Measurements from ENCODE around the gene UGCG.
"Not testable (repeated sequence)": the region's sequence is repeated elsewhere in the genome, so short reads cannot be mapped to it uniquely, and the experiment has no call there.

Gene UGCG

DNA sequence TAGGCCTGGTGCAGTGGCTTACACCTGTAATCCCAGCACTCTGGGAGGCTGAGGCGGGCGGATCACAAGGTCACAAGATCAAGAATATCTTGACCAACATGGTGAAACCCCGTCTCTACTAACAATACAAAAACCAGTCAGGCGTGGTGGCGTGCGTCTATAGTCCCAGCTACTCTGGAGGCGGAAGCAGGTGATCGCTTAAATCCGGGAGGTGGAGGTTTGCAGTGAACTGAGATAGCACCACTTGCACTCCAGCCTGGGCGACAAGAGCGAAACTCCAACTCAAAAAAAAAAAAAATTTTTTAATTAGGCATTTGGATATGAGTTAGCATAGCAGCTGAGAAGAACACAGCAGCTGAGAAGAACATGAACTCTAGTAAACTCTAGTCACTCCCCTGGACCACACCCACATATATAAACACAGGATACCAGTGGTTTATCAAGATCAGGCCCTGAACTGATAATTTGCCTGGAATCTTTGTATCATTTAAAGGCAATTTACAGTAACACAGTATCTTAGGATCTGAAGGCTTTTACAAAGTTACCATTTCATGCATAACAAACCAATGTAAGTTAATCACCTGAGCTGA lies 4.6 kb upstream of the UGCG start:
- FAIRE-seq = no peak

DNA sequence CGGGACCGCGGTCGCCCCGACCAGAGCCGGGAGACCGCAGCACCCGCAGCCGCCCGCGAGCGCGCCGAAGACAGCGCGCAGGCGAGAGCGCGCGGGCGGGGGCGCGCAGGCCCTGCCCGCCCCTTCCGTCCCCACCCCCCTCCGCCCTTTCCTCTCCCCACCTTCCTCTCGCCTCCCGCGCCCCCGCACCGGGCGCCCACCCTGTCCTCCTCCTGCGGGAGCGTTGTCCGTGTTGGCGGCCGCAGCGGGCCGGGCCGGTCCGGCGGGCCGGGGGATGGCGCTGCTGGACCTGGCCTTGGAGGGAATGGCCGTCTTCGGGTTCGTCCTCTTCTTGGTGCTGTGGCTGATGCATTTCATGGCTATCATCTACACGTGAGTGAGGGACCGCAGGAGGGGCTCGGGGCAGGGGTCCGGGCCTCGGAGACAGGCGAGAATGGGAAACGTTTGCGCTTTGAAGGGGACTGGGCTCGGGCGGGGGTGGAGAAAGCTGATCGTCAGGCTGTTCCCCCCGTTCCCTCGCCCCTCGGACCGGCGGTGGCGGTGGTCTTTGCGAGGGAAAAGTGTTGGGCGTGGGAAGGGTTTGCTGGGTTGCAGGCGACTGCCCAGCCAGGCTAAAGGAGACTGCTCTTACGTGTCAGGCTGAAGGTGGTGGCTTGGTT lies 457 bp downstream of the UGCG start:
- no peak for FAIRE-seq

DNA sequence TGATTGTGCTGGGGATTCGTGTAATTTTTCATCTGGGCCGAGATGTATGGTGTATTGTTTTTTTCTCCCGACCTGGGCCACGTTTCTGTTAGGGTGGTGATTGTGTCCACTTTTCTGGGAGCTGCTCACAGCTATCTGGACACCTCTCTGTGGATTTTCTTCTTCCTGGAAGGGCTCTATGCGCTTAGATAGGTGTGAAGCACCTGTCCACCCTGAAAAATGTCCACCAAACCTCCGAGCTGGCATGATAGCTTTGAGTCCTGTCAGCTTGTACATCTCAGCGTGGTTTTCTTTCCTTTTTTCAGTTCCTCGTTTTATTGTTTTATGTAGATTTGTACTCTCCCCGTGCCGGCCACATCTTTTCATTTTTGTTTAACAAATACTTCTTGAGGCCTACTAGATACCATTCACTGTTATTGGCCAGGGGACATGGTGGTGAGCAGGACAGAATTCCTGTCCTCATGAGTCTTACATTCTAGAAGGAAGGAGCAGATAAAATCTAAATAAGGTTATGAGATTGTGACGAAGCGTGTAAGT lies 1.1 kb downstream of the UGCG start:
- no peak for FAIRE-seq

DNA sequence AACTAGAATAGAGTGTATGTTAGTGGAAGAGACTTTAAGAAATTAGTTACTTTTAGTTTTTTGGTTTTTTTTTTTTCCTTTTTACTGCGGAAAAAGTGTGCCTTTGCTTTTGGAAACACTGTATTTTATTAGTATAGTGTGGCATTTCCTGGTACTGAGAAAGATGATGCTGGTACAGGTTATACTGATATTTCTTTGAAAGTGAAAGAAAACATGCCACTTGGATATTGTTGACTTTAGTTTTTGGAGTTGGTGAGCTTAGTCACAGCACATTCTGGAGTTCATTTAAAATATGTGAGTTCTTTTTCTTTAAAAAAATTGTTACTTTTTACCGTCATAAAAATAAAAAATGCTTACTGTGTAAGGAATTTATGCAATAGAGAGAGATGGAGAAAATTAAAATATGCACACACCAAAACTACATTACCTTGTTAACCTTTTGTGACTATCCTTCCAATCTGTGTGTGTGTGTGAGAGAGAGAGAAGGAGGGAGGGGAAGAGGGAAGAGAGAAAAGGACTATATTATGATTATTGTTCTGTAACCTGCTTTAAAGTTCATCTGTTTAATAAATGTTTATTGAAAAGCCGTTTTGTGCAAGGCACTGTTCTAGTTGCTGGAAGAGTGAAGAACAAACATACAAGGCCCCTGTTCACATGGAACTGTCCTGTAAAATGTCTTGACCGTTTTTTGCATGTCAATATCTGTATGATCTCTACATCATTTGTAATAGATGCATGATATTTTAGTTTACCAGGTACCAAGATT lies 1.9 kb downstream of the UGCG start:
- no peak for FAIRE-seq

DNA sequence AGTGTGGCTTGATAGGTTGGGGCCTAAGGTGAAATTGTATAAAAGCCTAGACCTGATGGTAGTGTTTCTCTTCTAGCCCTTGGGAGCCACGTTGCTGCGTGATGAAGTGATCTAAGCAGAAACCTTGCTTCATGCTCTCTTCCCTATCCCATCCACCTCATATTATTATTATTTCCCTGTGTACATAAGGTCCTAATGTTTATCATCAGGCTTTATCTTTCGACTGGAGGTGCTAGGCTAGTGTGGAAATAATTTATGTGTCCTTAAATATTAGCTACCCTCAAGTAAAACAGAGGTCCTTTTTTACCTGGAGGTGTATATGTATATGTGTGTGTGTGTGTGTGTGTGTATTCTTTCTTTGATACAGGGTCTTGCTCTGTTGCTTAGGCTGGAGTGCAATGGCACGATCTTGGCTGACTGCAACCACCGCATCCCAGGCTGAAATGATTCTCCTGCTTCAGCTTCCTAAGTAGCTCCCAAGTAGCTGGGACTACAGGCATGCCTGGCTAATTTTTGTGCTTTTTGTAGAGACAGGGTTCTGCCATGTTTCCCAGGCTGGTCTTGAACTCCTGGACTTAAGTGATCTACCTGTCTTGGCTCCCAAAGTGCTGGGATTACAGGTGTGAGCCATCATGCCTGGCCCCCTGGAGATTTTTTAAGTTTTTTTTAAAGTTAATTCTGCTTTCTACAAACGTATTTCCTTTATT lies 3.7 kb downstream of the UGCG start:
- no peak for FAIRE-seq

DNA sequence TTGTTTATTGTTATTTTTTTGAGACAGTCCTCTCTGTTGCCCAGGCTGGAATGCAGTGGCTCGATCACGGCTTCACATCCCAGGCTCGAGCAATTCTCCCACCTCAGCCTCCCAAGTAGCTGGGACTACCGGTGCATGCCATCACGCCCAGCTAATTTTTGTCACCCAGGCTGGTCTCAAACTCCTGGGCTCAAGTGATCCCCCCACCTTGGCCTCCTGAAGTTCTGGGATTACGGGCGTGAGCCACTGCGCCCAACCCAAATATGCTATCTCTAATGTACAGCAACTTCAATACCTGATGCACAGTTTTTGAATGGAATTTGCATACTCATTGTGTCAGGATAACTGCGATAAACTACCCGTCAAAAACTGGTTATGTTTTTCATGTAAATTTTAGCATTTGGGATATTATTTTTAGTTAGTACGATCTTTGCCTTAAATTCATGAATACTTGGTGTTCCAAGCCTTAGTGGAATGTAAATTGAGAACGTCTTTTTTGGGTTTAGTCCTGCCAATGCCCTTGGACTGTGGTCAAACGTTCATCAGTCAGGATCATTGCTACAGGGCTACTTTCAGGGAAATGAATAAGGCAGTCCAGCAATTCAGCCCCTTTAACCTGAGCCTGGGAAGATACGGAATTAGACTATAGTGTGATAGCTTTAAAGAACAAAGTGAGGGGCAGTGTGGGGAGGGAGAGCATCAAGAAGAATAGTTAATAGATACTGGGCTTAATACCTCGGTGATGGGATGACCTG lies 4.4 kb downstream of the UGCG start:
- no peak for FAIRE-seq

DNA sequence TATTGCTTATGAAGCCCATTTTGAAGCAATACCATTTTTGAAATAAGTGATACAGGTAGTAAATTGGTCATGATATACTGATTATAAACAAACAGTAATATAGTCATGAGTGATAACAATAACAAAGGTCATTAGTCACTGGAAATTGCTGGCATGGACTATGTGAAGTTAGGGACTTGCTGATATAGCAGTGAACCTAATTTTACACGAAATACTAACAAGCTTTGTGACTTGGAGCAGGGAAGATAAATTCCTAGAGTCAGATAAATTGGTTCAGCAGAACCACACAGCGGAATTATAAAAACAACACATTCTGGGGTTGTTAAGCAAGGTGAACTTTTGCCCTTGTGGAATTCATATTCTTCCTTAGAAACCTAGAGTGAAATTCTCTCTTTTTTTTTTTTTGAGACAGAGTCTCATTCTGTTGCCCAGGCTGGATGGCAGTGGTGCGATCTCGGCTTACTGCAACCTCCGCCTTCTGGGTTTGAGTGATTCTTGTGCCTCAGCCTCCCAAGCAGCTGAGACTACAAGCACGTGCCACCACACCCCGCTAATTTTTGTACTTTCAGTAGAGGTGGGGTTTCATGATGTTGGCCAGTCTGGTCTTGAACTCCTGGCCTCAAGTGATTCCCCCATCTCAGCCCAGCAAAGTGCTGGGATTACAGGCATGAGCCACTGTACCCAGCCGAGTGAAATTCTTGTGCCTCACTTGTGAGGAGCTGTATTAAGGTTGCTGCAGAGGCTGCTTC lies 6.0 kb downstream of the UGCG start:
- no peak for FAIRE-seq

DNA sequence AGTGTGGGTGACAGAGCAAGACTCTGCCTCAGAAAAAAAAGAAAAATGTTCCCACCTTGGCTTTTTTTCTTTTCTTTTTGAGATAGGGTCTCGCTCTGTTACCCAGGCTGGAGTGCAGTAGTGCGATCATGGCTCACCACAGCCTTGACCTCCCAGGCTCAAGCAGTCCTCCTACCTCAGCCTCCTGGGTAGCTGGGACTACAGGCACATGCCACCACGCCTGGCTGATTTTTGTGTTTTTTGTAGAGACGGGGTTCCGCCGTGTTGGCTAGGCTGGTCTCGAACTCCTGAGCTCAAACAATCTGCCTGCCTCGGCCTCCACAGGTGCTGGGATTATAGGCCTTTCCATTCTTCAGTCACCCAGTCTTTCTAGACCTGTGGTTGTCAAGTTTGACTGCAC lies 6.9 kb downstream of the UGCG start:
- not testable (repeated sequence) for FAIRE-seq

DNA sequence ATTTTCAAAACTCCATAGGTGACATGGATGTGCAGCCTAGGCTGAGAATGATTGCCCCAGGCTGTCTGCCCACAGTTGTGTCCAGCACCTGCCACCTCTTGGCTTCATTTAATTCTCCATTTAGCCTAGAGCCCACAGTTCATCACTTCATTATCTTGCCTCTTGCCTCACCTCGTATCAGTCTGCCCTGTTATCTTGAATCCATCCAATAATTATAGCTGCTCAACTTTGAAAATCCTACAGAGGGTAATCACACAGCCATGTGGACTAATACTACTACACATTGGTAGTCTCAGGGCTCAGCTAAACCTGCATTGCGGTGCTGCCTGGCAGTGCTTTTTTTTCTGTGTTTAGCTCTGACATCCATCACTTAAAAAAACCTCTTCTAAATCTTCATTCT lies 7.4 kb downstream of the UGCG start:
- FAIRE-seq = no peak

DNA sequence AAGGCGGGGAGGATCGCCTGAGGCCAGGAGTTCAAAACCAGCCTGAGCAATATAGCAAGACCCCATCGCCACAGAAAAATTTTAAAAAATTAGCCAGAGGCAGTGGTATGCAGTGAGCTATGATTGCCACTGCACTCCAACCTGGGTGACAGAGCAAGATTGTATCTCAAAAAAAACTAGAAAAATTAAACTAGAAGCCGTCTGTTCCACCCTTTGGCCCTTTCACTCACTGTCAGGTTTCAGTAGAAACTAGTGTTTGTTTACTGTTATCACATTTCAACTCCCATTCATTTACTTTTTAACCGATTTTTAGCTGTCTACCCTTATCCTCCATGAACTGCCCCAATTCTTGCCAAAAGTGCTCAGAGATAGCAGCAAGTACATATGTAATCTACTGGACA lies 8.3 kb downstream of the UGCG start:
- FAIRE-seq = no peak

DNA sequence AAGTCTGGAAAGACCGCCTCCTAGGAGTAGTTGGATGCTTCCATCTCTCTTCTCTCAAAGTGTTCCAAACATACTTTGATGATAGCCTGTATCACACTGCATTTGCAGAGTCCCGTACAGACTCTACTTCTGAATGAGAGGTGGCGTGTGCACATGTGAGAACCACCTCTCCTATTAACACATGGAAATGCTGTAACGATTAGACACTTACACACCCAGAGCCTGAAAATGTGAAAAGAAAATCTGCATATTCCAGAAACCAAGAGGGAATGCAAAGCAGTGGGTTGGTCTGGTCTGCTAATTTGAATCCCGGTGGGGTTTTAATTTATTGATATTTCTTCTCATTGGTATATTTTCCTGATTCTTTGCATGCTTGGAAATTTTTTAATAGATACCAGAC lies 10.5 kb downstream of the UGCG start:
- no peak for FAIRE-seq

DNA sequence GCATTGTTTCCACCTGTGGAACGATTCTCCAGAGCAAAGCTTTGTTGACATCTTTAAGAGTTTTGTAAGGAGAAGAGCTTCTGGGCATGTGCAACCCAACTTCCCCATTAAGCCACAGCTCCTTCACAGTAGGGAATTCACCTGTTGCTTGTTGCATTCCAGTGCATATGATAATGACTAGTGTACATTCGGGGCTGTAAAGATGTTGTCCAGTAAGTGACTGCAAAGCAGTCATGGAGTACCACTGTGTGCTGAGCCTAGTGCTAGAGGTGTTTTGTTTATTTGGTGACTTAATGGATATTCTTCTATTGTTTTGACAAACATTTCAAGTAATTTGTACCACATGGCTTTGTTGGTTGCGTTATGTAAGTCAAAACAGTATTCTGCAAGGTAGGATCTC lies 12.8 kb downstream of the UGCG start:
- FAIRE-seq = no peak

DNA sequence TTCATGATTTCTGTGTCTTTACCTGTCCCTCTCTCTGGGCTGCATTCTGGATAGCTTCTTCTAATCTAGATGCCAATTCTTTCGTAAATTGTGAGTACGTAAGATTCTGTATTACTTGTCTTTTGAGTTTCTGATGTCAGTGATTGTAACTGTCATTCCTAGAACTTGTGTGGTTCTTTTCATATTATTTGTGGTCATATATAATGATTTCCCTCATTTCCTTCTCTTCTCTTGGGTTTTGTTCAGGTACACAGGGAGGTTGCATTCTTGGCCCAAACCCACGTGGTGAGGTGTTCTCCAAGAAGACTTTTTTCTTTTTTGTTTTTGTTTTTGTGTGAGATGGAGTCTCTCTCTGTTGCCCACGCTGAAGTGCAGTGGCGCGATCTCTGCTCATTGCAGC lies 13.8 kb downstream of the UGCG start:
- no peak for FAIRE-seq

DNA sequence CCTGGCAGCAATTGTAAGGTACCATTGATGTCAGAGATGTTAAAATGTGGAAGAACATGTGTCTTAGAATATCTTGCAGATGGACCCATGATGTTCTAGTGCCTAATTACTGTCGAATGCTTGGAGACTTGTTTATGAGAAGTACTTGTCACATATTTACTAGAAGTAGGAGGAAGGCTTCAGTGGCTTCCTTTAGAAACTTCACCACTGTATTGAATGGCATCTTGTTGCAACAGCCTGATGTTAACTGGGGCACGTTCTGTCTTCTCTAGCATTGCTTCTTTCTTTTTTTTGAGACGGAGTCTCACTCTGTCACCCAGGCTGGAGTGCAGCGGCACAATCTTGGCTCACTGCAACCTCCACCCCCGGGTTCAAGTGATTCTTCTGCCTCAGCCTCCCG lies 16.5 kb downstream of the UGCG start:
- no peak for FAIRE-seq

DNA sequence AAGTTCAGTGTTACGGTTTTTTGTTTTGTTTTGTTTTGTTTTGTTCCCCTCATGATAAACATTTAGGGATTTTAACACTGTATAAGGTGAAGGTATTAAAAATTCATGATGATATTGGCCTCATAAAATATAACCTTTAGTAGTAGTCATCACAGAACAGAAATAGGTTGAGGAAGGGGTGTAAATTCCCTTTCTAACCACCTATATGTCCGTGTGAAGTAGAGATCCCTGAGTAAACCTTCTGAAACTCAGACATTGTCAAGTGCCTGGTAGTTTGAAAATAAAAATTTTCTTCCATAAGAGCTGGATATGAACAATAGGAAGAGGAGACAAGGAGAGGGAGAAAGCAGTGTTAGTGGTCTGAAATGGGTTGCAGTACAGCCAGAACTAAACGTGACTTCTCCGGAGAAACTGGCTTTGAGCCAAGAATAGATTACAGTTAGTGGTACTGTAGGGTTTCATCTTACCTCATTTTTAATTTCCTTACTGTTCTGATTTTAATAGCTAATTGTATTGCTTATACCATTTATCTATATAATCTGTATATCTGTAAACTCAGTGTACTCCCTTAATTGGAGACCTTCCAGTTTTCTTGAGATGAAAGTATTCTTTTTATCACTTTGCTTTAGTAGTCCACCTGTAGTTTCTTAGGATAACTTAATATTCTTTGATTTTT lies 18.3 kb downstream of the UGCG start:
- FAIRE-seq = no peak

DNA sequence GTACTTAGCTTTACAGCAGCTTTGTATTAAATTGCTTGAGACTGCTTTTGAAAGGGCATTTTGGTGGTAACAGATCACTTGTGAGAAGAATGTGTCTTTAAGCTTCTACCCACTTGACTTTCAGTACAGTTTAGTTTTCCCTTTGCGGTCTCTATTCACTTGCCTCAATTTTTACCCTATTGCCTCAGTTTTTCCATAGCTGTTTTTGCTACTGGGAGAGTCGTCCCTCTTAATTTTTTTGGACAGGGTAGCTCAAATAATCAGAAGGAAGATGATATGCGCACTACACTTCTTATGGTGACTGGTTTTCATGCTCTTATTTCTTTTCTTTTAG lies 18.8 kb downstream of the UGCG start:
- FAIRE-seq = no peak

DNA sequence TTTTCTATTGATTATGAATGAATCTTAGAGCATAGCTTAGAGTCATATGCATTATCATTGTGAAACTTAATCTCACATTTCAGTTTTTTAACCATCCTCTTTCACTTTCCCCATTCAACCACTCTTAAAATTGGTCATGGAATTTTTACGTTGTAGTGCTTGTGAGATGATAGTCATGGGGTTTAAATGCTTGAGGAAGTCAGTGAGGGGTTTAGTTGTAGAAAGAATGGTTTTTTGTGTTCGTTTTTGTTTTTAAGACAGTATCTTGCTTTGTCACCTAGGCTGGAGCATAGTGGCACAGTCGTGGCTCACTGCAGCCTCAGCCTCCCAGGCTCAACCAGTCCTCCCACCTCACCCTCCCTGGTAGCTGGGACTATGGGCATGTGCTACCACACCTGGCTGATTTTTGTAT lies 19.6 kb downstream of the UGCG start:
- no peak for FAIRE-seq

DNA sequence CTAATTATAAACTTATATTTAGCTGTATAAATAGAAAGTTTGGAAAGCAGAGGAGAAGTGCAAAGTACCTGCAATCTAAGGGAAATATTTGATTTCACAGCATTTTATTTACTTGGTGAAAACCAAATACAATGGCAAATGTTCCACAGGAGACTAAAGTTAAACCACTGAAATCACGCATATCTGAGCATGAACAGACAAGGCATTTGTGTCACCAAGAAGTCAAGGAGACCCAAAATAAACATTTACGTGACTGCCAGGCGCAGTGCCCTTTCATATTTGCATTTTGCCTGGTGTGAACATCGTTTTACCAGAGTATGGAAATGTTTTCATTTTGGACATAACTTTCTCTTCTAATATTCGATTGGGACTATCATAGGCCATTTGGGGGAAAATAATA lies 20.6 kb downstream of the UGCG start:
- no peak for FAIRE-seq

DNA sequence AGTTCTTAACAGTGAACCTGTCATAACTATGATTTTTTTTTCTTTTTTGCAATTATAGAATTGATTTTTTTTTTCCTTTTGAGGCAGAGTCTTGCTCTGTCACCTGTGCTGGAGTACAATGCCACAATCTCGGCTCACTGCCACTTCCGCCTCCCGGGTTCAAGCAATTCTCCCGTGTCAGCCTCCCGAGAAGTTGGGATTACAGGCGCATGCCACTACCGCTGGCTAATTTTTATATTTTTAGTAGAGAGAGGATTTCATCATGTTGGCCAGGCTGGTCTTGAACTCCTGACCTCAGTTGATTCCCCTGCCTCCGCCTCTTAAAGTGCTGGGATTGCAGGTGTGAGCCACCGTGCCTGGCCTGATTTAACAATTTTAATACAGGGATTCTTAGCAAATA lies 21.4 kb downstream of the UGCG start:
- FAIRE-seq = no peak

DNA sequence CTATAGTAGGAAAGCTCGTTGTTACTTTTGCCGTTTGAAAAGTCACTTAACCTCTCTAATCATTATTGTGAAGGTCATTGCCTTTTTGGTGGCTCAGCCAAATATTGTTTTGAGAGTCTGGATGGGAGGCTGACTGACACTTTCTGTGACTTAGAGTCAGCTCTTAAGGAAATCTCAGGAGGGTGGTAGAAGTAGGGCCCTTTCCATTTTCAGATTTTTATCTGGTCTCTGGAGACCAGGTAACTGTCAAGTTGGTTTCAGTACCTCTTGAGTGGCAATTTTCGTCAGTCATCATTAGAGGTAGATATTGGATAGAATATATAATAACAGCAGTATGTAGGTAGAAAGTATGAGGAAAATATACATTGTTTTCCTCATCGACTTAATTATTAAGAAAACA lies 23.3 kb downstream of the UGCG start:
- FAIRE-seq = no peak

DNA sequence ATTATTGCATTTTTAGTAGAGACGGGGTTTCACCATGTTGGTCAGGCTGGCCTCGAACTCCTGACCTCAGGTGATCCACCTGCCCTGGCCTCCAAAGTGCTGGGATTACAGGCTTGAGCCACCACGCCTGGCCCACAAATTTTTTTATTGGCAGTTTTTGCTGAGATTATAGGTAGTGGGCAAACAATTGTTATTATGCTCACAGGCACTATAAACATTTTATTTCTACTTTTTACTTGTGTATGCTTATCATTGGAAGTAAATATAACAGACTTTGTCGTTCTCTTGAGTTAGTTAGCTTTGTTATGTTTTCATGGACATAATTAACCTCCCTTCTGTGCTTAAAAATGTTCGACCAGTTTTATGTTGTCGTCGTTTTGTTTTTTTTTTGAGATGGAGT lies 23.9 kb downstream of the UGCG start:
- FAIRE-seq = no peak
